Measurements from ENCODE around the gene FHIT.

FHIT gene

DNA sequence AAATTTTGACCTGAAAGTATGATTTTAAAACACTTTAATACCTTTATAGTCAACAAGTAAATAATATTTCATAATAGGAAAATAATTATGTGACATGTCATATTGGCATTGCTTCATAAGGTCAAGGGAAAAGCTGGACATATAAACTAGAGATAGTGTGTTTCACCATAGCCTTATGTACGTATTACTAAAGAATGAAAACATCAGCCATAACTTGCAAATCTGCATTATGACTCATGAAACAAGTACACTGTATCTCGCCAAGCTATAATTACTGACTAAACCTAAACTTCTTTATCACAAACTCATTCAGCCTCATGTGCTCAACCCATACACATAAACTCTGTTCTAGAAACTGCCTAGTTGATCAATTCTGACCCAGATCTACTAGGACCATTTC lies 950.1 kb downstream of the FHIT start:
- DNase-seq: no peak

DNA sequence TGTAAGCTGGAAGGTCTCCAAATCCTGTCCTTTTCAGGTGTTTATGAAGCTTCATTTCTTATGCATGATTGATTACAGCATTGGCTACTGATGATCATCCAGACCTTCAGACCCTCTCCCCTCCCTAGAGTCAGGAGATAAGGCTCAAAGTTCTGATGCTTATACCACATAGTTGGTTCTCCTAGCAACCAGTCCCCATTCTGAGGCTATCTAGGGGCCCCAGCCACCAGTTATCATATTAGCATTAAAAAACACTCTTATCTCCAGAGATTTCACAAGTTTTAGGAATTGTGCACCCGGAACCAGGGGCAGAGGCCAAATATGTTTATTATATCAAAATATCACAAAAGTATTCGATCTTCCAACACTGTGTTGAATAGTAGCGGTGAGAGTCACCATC lies 953.1 kb downstream of the FHIT start:
- DNase-seq: no peak

DNA sequence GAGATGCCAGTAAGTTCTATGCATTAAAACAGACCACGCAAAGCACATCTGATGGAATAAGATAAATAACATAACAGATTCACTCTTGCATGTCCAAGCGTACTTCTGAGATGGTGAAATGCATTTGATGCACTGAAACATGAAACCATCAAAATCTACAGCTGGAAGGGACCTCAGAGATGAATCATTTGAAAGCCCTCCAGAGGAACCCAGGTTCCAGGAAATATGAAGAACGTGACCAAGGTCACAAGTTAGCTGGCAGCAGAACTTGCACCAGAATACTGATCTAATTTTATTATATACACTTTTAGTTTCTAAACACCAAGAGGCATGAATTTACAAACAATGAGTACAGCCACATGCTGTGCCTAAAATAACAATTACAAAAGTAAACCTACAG lies 957.1 kb downstream of the FHIT start:
- DNase-seq: no peak

DNA sequence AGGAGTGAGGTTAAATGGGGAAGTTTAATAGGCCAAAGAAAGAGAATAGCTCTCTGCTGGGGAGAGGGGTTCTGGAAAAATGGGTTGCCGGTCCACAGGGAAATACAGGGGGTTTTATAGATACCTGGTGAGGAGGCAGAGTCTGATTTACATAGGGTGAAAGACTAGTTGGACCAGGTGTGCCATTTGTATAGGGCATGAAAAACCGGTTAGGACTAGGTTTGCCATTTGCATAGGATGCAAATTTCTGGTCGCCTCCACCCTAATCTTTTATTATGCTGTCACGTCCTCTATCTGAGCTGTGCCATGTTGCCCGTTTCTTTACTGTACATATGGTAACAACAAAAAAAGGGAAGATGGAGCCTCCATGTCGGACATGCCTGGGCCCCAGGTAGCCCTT lies 960.1 kb downstream of the FHIT start:
- DNase-seq: peak; percentile 74

DNA sequence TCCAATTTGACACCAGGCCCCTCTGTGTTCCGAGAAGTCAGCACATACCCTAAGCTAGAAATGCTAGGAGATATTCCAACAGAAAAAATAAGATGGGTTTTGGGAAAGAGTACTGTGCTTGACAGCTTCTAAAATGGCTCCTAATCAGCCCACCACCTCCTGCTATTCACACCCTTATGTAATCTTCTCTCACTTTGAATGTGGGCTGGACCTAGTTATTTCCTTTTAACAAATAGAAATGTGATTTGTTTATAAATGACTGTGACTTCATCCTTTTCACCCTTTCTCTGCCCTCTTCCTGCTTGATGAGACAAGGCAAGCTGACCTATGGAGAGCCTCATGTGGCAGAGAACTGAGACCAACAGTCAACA lies 961.1 kb downstream of the FHIT start:
- DNase-seq: no peak

DNA sequence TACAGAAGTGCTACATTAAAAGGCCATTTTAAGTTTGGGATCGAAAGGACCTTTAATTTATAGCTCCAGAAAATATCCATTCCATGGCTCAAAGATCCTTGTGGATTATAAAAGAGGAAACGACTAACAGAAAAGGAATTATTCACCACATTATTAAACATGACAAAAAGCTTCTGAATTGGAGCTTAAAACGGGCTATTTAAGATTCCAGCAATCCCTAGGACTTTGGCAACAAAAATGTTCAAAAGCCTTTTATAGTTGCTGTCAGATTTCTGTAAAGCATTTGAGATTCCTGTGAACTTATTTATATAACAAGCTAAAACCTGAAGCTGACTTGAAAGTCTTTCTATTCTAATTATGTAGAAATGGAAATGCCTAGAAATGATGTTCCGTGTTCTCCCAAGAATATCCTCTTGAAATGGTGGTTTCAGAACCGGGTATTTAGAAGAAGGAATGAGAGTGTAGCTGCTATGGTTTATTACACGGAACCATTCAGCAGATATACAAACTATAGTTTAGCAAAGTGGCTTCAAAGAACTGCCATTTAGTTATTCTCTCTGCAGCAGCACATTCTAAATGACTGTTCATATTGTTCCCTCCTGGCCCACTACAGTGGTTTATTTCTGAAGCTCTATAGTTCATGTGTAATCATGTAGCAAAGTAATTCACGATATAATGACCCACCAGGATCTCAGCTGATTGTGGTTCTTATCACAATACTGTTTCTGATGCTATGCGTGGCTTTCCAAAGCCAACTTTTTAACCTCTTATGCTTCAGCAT lies 961.7 kb downstream of the FHIT start:
- DNase-seq: no peak

DNA sequence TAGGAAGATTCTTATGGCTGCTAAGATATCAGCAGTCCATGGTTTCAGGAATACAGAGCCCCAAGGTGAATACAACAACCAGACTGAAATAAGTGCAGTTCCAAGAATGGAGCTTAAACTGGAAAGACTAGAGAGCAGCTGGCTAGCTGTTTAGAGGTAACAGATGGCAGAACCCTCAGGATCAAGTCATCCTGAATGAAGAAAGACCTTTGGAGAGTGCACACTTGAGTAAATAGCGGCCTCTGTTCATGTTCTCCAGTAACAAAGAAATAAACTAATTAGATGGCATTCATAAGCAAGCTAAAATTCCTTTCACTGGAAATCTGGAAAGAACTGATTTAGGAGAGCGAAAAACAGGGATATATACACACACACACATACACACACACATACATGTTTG lies 968.4 kb downstream of the FHIT start:
- no peak for DNase-seq

DNA sequence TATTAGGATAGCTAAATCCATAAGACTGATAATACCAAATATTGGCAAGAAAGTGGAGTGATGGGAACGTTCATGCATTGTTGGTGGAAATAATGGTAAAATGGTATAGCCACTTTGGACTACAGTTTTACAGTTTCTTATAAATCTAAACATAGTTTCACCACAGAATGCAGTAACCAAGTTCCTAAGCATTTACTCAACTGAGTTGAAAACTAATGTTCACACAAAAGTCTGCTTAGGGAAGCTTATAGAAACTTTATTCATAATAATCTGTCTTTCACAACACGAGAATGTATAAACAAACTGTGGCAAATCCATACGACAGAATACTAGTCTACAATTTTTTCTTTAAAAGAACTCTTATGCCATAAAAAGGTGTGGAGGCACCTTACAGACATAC lies 969.3 kb downstream of the FHIT start:
- no peak for DNase-seq

DNA sequence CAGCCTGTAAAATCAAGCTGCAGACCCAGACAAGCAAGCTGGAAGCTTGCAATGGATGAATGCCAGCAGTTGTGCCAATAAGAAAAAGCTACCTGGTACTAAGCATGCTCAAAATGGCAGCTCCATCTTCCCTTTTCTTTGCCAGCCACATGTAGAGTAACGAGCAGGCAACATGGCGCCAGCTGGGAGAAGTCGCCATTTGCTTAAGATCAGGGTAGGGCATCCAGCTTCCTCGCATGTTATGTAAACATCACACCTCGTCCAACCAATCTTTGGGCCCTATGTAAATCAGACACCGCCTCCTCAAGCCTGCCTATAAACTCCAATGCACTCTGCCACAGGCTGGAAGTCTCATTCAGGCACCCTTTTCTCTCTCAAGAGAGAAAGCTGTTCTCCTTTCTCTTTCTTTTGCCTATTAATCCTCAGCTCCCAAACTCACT lies 973.9 kb downstream of the FHIT start:
- DNase-seq: no peak

DNA sequence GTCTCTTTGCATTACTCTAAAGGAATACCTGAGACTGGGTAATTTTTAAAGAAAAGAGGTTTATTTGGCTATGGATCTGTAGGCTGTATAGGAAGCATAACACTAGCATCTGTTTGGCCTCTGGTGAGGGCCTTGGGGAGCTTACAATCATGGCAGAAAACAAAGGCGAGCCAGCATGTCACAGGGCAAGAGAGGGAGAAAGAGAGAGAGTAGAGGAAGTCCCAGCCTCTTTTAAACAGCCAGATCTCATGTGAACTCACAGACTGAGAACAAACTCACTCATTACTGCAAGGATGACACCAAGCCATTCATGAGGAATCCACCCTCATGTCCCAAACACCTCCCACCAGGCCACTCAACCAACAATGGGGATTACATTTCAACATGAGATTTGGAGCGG lies 974.6 kb downstream of the FHIT start:
- no peak for DNase-seq

DNA sequence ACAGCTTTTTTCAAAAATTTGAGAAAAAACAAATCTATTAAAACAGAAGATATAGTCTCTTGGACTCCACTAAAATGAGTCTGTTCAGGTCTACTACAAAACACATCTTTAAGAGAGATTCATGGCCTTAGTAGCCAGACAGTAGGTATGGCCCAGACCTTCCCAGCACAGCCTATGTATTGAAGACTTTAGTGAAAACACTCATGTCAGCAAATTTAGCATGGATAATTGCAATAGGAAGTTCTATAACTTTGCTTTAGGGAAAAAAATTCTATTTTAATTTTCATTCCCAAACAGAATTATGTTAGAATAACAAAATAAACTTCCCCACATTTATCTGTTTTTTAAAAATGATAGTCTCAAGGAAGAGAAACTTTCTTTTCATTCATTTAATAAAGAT lies 976.6 kb downstream of the FHIT start:
- DNase-seq: no peak

DNA sequence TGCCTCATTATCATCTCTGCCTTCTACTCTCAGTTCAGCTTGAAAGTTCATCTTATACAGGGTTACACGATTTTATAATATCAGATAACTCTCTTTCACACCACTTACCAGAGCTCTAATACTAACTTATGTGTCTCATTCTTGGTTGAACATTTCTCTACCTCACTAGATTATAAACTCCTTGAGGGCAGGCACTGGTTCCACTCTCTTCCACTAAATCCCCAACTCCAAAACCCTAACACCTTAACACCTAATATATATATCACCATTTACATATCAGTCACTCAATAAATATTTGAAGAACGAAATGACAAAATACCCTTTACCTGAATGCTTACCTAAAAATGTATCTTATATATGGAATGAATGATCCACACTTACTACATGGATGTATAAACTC lies 977.2 kb downstream of the FHIT start:
- no peak for DNase-seq

DNA sequence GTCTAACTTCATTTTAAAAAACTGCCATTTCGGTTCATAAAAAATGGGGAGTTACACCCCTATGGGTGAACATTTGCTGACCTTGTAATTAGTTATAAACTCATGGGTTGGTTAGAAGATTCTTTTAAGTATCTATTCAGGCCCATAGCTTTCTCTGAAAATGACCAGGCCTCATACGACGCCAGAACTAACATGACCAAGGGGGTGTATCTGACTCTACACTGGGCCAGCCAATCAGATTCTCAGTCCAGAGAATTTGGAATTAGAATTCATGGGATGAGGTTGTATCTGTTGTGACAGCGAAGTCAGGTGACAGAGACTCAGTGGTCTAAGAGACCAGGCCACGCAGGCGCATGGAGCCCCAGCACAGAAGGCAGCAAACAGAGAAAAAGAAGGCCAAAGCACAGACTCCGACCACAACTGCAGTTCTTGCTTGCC lies 981.4 kb downstream of the FHIT start:
- DNase-seq: no peak

DNA sequence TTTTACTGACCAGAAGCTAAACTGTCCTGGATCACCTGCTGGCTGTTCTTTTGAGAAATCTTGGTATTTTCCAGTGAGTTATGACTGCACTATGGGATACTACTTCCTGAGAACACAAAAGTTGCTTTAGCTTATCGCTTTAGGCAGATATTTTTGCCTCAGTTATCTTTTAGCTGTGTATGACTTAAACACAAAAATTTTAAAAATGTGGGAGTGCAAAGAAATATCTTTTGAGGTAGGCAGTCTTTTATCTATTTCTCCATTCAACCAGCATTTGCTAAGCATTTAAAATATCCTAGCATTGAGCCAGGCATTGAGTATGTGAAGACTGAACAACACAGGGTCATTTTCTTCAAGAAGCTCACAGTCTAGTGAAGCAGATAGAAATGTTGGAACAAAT lies 981.9 kb downstream of the FHIT start:
- no peak for DNase-seq

DNA sequence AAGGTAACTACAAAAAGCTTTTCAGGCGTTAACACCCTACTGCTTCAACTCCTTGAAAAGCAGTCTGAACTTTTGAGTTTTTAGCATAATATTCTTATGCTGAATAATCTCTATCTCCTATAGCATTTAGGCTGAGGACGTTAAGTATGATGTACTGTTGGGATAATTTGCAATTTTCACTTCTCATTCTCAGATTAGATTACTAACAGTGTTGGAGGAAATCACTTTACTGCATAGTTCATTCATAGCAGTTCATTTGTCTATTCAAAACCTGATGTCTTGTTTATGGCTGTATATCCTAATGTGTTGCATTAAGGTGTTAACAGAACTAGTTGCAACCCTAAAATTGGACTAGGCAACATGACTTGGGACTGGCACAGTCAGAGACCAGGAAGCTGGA lies 983.1 kb downstream of the FHIT start:
- no peak for DNase-seq

DNA sequence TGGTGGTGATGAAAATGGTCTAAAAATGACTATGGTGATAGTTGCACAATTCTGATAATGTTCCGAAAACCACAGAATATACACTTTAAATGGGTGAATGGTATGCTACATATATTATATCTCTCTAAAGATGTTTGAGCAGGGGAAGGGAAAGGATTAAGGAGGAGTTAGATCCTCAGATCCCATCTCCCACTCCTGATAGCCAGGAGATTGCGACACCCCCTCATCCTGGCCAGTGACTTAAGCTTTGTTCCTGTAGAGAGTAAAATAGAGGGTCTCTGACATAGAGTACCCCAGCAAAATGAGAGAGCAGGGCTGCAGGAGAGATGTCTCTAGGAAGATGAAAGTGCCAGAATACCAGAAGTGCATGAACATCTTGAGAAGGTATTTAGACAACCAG lies 984.8 kb downstream of the FHIT start:
- DNase-seq: no peak

DNA sequence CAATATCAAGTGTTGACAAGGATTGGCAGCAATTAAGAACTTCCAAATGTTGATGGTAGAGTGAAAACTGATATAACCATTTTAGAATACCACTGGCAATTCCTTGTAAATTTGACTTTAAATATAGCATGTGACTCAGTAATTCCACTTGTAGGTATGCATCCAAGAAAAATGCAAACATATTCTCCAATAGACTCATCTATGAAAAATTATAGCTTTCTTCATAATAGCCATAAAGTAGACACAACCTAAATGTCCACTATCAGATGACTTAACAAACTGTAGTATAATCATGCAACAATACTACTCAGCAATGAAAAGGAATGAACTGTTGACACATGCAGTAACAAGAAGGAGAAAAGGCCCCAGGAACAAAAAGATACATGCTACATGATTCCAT lies 988.1 kb downstream of the FHIT start:
- DNase-seq: no peak

DNA sequence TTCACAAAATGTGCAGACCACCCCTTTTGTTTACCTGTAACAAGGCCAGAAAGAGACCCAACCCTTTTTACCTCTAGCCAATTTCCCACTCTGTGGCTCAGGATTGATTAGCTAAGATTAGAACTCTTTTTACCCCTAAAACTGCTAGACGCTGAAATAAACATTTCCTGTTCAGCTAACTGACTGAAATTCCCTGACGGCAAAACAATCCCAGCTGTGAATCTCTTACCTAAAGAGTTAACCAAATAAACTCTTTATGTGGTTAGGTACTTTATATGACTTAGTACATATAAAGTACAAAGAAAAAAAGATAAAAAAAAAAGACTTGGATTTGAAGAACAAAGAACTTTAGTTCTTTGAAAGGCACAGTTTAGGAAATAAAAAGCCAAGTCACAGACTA lies 988.7 kb downstream of the FHIT start:
- no peak for DNase-seq

DNA sequence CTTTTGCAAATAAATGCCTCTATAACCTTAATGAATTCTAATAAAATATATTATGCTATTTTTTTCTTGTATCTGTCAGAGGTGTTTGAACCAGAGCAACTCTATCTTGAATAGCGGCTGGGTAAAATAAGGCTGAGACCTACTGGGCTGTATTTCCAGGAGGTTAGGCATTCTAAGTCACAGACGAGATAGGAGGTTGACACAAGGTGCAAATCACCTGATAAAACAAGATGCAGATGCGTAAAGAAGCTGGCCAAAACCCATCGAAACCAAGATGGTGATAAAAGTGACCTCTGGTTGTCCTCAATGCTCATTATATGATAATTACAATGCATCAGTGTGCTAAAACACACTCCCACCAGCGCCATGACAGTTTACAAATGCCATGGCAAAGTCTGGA lies 990.7 kb downstream of the FHIT start:
- DNase-seq: no peak

DNA sequence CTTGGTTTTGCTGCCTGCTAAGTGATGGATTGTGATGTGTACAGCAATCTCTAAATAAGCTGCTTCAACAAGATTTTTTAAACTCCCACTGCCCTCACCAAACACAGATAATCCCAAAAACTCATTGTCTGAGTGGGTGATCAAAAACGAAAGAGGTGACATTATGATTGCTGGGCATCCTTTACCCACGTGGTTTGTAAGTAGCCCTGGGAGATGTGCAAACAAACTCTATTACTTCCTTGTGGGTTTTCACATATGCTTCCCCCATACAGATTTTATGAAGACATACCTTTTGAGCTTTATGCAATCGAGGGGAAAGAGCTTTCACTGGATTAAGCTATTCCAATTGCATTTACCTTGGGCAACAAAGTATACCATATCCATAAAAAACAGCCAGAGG lies 1000.4 kb downstream of the FHIT start:
- no peak for DNase-seq

DNA sequence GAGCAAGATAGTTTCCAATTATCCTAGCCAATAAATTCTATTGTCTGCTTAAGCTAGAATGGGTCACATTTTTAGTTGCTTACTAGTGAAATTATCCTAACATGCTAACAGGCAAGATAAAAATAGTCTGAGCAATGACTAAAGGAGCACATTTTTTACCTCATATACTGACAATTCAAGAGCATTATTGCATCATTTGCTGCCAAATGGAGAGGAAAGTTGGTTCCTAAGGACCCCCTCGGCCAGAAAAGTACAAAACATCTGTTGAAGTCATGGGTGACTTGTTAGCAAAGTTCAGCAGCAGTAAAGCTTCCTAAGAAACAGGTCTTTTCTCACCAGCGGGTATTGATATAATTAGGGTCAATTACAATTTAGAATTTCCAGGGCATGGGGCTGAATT lies 1001.0 kb downstream of the FHIT start:
- no peak for DNase-seq

DNA sequence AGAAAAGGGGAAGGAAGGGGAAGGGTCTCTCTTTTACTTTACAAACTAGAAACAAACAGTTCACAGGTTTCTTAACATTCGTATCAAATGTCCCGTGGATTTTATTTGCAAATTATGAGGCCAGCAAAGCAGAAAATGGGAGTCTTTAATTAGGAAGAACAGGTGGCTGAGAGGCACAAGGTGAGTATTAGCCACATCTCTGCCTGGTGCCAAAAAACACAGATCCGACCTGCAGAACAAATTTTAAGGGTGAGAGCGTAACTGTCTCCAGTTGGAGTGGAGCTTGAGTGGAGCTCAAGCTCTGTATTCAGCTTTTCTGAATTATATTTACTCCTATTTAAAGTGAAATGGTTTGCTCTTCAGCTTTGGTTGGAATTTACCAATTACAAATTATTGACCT lies 1004.9 kb downstream of the FHIT start:
- no peak for DNase-seq

DNA sequence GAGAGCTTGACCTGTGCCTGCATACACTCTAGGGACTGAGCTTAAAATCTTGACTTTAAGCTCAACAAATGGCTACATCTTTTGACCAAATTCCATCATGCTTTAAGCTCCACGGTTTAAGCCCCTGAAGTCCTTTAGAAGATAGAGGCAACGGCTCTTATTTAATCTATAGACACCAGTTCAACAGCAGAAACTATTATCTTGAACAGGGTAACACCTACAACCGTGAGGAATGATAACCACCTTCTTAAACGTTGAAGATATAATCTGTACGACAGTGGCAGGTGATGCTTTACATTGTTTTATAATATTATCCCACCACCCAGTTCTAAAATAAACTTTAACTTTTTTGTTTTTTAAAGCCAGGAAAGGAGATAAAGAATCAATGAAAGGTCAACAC lies 1007.8 kb downstream of the FHIT start:
- no peak for DNase-seq

DNA sequence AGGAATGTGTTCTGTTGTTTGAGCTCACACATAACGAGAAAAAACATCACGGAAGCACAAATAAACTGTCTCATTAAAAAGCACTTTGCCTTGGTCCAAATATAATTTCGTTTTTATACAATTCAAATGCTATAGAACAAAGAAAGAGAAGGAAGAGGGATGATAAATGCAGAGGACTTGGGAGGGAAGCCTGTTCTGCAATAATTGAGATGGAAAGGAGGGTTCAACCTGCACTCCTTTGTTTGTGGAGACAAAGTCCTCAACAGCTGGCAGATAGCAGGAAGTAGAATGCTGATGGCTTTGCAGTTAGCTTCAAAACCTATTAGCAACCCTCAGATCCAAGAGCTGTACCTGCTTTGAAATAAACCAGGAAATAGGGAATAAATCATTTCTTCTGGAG lies 1010.8 kb downstream of the FHIT start:
- DNase-seq: no peak

DNA sequence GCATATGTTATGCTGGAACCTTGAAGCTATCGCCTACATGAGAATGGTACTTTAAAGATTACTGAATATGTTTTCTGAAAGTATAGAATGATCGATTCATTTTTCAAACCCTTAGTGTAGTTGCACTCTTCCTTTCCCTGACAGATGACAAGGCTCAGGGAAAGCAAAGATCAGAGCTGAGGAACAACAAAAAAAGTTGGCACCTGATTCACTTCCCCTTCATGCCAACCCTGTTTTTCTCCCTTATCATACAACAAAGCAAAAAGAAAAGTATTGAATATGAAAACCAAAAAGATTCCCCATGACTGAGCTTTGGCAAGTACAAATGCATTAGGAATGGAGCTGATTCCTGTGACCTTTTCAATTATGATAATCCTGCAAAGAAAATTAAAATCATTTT lies 1012.7 kb downstream of the FHIT start:
- no peak for DNase-seq

DNA sequence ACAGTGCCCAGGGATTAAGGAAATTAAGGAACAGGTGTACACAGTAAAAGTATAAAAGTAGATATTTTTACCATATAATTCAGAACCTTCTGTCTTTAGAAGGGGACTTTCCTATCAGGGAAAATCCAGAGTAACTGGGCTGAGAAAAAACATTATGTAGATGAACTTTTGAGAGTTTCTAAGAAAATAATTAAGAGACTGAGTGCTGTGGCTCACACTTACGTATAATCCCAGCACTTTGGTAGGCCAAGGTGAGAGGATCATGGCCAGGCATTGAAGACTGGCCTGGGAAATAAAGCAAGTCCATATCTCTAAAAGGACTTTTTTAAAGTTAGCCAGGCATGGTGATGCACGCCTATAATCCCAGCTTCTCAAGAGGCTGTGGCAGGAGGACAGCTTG lies 1021.8 kb downstream of the FHIT start:
- no peak for DNase-seq

Measured in NCI-H1048 (cell line).